NOMO-1 treated with dmso at 0.1 percent for 144 hours (cell line): ENCODE measurements around the gene ZC3H12C.

Source experiments
- DNase-seq: peaks from one replicate; lab custom pipeline; 2025; ENCODE audit not compliant: unreplicated experiment; lab: John Stamatoyannopoulos, UW

Gene ZC3H12C

DNA sequence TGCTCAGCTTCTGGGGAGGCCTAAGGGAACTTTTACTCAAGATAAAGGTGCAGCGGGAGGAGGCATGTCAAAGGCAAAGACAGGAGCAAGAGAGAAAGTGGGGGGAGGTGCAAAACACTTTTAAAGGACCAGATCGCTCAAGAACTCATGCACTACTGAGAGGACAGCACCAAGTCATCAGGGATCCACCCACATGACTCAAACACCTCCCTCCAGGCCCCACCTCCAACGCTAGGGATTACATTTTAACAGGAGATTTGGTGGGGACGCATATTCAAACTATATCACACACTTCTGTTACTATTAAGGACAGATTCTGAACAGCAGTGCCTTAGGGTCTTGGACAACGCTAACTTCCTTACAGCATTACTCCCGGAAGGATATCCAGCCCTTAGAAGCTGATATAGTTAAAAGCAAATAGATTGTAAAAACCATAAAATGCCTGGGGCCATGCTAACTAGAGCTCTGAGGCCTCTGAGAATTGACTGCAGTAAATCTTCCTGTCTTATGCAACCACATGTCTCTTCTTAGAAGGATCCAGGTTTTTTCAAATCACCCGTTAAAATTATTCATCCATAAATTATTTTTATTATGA lies 16.7 kb upstream of the ZC3H12C start:
- peak; percentile 33 for DNase-seq

DNA sequence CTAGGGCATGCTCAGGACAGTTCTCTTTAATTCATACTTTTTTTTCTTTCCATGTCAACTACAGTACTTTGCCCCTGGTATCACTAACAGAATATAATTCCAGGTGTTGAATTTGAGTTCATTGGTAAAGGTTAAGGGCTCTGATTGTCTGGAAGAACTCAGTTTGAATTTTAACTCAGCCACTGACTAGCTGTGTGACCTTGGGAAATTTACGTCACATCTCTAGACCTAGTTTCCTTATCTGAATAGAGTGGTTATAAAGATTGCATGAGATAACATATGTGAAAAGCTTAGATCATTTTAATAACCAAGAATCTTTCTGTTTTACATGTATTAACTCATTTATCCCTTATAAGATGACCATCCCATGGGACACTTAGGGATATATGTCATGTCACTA lies 15.8 kb upstream of the ZC3H12C start:
- DNase-seq: no peak

DNA sequence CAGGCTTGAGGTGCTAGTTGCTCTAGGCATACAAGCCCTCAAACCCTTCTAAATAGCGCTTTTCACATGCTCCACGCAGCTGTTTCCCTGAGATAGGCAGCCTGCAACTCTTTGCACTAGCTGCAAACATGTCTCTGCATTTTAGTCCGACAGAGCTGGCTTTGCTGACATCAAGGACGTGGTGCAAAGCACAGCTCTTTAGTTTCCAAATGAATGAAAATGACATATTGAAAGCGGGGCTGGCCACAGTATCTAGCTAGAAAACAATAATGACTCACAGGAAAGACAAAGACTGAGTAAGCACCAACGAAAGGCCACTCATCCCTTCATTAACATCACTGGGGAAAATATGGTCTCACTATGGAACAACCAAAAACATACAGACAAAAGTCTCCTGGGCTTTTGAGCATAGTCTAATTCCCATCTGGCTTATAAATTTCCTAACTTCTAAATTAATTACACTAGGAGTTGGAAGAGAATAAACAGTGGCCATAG lies 15.3 kb upstream of the ZC3H12C start:
- DNase-seq: no peak

DNA sequence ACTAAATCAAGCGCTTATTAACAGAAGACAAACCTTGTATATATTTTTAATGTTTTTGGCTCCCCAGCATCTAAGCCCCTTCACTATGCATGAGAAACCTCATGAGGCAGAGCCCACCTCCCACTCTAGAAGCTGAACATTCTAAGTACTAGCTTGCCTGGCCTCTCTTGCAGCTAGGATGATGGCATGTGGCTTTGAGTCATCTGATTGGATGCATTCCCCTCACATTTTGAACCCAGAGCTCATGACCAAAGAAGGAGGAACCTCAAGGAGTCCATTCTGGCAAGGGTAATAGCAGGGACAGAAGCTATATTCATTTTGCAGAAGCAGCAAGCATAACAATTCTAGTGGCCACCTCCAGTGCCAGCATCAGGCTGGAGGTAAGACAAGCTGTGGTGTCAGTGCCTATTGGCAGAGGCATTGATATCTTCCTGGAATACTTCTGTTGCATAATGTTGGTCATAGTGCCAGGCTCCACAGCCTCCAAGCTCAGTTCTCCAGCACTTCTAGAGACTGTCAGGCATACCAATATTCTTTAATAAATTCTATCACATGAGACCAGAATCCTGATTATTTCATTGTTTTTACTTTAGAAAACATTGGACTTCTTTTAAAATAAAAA lies 14.2 kb upstream of the ZC3H12C start:
- DNase-seq: no peak

DNA sequence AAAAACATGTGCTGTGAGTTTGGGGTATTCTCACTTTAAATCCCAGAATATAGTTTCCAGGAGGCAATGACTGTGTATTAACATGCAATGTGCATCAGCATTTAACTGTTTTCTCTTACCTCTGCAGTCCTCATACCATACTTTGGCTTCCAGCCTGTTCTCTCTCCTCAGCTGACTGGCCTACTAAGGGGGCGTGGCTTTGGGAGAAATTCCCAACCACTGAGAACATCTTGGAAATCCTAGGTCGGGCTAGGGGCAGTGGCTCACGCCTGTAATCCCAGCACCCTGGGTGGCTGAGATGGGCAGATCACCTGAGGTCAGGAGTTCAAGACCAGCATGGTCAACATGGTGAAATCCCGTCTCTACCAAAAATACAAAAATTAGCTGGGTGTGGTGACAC lies 13.5 kb upstream of the ZC3H12C start:
- no peak for DNase-seq

DNA sequence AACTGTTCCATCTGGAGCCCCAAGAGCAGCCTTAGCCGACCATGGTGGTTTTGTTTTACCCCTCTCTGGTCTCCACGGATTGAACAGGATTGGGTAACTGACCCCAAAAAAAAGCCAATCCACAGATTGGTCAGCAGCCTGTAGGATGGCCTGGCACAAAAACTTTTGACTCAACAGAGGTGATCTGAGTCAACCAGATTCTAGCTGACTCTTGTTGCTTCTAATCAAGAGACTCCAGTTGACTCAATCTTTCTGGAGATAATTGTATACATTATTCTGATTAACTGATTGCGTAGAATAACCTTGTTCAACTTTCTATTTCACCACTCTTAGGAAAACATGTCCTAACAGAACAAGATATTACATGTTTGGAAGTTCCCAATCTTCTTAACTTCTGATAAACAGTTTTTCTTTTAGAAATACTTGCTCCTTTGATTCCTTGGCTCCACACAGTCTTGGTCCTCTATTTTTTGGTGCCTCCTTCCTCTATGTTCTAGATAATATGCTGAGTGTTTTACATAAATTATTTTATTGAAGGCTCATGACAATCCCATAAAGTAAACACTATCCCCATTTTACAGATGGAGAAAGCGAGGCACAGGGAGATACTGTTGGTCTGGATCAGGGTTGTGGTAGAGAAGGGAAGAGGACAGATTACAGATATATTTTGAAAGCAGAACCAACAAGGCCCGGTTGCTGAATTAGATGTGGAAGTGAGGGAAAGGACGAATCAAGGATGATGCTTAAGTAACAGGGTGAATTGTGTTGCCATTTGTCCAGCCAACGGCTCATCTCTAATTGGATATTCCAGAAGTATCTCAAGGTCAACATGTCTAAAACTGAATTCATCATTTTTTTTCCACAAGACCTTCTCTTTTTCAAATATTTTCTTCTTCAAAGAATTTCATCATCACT lies 11.5 kb upstream of the ZC3H12C start:
- no peak for DNase-seq

DNA sequence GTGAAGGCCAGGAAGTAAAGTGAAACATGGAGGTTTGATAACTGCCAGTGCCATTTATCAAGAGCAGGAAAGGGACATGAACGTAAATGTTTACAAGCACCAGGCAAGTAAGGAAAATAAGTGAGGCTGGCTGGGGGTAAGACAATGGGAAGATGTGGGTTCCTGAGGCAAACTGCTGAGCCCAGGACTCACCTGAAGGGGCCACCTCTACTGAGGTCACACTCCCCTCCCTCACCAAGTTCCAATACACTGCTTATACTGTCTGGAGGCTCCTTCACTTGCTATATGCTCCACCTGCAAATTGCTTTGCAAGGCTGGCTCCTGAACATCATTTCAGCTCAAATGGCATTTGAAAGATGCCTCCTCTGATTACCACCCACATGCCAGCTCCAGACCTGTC lies 10.3 kb upstream of the ZC3H12C start:
- no peak for DNase-seq

DNA sequence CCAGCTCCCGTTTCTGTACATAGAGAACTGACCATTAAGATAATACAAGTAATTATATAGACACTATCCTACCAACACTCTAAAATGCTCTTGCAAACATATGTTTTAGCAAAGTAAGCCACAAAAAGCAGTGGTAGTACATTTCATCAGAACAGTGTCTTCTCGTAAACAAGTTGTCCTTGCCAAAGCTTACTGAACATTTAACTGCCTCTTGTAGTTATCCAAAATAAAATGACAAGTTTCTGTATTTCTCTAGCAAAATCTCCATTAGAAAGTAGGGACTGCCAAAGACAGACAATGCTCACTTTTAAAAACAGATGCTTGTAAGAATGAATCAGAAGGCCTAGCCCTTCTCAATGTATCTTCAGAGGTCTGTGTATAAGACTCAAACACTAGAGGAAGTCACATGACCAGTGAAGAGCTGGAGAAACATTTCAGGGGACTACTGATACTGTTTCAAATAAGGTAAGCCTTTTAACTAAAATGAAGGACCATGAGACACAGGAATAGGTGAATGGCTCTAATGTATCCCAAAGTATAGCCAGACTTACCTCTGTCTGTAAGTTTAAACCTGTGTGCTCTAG lies 7.8 kb upstream of the ZC3H12C start:
- DNase-seq: no peak

DNA sequence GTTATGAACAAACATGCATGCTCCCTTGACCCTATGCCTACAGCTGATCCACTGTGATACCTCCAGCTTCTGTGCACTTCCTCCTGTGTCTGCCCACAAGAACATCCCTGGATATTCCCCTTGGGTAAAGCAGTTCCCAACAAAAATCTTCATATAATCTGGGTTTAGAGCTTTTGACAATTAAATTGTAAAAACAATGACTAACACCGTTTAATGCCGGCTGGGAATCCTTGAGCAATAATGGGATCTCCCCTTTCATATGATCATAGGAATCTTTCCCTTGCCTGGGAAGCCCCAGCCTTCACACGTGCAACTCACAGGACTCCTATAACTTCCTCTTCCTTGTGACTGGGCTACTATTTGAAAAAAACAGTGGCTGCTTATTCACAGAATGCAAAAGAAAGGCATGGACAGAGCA lies 6.3 kb upstream of the ZC3H12C start:
- DNase-seq: no peak

DNA sequence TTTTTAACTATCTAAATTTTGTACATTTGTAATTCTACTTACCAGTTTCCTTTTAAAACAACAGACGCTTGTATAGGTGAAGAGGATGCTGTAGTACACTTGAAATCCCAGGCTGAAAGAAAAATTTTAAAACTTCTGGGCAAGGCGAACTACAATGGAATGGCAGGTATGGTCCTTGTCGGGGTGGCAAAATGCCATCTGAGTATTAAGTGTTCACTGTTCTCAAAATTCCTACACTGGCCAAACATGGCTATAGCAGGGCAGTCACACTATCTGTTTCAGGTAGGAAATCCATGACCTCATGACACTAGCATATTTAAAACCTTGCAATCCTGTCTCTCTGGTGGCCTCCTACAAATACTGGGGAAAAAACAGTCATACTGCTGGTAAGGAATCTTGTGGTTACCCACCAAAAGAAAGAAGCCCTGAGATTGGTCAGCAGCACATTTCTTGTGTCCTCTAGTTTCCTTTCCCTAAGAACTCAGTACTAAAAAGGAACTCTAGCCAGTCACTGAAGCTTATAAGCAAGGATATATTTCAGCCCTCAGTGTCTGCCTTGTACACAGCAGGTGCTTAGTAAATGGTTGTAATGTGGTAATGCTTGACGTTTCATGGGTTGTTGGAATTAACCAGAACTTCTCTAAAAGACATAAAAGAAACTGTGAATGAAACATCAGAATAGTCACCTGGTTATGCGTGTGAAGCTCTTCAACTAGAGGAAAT lies 5.2 kb upstream of the ZC3H12C start:
- DNase-seq: no peak

DNA sequence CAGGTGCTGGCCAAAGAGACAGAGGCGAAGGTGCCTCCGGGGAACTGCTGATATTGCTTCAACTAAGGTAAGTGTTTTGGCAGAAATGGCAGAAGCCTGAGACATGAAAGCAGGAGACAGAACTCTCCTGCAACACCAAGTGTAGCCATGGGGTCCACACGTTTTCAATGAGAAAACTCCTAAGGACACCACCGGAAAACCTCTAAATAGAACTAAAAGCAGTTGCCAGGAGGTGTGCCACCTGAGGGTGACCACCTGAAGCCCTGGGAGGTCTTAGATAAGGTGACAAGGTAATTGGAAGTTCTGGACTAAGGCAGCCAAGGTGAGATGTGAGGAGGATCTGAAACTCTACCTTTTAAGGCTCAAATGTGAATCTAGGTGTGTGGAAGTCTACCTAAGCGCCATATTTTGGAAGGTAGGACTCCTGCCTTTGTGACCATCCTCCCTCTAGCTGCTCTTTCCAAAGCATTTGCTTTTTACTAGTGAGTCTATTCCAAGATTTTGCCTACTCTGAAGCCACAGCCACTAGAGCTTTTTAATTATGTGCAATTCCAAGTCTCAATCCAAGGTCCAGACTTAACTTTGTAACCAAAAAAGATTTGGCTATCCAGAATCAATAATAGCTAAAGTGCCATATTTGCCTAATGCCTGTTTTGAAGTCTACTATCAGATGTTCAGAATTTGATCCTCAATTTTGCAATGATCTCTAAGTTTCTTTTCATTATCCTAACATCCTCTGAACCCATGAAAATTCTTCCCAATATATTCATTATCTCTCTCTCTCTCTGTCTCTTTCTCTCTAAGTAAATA lies 4.5 kb upstream of the ZC3H12C start:
- no peak for DNase-seq

DNA sequence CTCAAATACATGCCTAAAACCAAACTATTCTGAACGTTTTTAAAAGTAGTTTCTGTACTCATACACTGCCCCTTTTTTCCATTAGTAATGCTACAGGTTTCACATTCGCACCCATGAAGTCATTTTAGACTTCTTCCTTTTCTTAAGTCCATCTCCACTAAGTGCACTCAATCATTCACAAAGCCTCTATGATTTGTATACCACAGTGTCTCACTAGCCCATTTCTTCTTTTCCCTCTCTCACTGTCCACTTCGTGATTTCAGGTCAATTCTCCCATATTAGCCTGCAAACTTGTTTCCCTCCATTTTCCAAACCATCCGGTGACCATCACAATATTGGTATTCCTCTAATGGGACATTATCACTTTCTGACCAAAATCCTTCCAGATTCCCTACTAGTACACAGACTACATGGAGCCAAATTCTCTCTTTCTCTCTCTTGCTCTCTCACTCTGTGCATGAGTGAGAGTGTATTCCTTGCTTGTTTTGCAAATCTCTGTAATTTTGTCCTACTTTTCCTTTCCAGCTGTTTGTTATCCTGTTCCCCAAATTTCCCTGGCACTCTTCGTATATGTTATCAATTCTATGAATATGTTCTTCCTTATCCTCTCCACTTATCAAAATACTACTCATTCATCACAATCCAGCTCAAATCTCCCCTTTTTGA lies 3.4 kb upstream of the ZC3H12C start:
- no peak for DNase-seq

DNA sequence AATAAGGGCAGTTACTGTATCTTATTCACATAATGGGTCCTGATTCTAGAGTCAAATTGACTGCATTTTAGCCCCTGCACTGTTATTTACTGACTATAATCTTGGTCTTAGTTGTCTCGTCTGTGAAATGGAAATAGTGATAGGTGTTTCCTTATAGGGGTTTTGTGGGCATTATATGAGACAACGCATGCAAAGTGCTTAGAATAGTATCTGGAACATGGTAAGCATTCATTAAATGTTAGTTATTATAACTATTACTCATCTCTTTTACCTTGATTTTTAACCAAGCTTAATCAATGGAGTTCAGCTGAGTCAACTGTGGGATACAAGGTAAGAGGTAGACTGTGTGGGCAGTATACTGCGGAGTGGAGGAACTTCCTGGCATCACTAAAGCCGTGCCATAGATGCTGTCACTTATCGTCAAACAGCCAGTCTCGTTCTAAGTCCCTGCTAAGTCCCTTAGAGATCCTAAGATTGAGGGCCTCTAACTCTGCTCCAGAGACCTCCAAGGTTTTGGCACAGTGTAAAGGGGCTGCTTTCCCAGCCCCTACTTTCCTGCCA lies 2.6 kb upstream of the ZC3H12C start:
- no peak for DNase-seq

DNA sequence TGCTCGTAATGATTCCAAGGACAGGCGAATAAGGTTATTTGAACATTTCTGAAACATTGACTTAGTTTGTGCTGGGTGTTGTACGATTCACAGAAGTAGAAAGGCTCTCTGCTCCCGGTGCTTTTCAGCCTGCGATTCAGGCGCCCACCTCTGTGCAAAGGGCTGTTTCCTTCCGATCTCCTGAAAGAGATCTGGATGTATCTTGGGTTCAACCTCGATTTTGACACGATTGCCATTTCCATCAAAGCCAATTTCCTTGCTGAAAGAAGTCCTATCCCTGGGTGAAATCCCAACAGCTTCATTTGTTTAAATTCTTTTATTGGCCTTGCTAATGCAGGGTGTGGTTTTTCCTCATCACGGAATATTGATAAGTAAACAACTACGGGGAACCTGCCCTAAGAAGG lies 1.1 kb upstream of the ZC3H12C start:
- no peak for DNase-seq

DNA sequence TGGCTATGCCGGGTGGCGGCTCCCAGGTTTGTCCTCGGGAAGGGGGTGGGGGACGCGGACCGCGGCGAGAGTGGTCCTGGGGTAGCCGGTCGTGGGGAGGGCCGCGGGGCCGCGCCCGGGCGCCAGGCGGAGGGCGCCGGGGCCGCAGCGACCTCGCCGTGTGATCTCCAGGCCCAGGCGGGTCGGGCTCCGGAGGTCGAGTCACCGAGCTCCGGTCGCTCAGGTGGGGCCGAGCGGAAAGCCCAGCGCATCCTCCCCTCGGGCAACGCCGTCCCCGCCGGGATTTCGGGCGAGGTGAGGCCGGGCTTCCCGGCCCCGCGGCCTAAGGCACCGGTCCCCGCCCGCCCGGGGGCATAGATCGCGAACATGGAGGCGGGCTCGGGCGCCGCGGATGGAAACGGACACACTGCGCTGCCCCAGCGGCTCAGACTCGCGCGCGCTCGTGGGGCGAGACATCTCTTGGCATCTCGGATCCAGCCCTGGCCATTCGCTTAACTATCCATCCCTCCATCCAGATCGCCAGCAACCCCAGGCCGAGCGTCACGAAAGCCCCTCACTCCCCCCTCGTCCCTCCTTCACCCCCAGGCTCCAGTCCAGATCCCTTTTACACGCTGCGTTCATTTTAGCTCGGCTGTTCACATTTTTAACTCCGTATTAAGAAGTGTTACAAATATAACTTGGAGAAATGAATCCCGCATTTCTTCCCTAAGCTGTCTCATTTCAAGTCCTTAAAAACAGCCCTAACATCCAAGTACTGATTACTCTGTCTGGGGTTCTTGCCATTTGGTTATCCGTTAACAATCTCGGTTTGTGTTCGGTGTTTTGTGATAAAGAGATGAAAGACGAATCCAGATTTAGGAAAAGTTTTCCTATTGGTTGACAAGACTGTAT lies 460 bp downstream of the ZC3H12C start:
- peak; percentile 32 for DNase-seq

DNA sequence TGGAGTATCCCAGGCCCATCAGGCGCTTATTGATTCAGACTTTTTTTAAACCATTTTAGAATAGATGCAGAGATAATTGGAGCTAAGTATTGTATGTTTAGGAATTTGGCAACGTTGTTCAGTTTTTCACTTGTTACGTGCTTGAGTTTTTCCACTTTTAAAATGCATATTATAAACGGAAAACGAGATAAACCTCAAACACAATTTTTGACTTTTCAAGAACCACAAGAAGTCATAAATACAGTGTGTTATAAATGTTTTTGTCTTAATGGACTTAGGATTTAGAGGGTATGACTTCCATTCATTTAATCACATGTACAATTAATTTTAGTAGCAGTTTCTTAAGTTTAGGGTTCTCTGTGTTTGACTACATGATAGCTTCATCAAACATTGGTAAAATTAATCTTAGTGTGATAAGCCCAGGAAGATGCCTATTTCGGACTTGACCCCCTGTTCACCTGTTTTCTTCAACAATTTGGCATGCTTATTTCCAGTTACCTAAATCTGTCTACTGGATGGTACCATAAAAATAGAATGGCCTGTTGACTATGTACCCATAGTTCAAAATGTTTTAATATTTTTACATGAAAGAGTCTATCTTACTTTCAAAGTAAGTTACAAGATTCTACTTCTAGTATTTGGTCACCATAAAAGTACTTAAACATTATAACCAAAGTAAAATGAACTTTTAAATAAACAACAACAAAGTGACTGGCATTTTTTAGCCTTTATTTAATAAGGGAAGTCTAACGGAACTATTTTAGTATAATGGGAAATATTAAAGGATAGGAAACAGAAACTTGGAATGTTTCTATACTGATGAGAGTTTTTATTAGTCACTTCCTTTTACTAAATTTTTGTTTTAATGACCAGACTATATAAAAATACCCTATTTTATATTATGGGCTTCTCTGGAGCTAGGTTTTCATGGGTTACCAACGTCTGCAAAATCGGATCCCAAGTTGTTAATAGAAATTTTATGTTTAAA lies 1.4 kb downstream of the ZC3H12C start:
- no peak for DNase-seq

DNA sequence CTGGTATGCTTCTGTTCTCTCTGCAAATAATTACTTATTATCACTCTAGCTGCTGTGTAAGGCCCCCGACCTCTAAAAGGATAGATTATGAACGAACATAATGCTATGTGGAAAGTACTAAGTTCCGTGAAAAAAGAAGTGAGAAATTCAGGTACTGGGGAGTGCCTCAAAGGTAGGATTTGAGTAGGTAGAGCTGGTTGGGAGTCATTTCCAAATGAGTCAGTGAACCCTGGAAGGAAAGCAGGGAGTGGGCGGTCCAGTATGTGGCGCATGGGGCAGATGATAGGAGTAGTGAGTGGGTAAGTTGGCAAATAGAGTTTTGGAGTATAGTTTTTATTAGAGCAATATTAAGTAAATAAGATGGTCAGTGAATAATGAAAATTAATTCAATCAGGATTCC lies 2.4 kb downstream of the ZC3H12C start:
- no peak for DNase-seq
